ENCODE measurements around the gene ATP1A1. TPM values are rescaled to one million over a fixed set of nuclear protein-coding genes. Genes with fewer than 3 reads are reported as not detected.

Gene ATP1A1
- total RNA-seq, 2 experiments from 2014 or later, result 360 to 370 TPM

DNA sequence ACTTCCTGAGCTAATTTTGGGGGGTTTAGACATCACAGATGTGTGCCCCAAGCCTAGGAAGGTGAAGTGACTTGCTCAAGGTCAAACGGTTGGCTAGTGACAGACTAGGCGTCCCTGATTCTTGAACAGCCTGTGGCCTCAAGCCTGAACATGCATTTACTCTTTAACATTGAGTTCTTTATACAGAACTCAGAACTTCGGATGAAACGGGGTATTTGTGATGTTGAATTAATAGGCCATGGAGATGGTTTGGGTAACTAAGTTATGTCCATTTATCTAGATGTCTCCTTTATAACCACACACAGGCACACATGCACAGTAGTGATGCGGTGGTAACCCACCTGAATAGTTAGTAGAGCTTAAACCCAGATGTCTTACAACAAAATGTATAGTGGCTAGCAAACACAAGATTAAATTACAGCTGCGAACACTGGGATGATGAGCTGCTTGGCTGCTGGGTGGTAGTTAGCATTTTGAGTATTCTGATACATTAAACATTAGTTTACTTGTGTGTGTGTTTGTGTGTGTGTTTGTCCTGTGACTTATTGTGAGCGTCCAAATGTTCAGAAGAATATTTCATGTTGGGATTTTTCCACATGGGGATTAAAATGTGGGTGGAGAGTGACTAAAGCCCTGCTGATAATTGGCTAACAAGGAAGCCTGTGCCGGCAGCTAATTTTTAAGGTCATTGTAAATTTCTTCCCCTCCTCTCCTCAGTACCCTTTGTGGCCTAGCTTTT lies 2.3 kb downstream of the ATP1A1 start:
- Mint-ChIP-seq H3K4me1 (ENCODE audit: low read depth) (peaks cover 47% of the 10 kb centered on the region), H3K9me3 (no peaks in the 10 kb centered on the region), H3K36me3 (ENCODE audit: low read depth) (peaks cover 28% of the 10 kb centered on the region), H3K27me3 (ENCODE audit: low read depth) (no peaks in the 10 kb centered on the region), H3K27ac (peak overlapping the region; percentile 95), H3K4me3 (peak overlapping the region; percentile 92)
- CTCF ChIA-PET, result interaction anchor here (0.6 to 3.4 kb wide), 10 partner anchors 9 to 324 kb away, joined by 3 to 18 read pairs (median 4); no protein-coding TSS in a partner anchor
- DNase-seq, result peak; percentile 25
- intact Hi-C loops (cut with micrococcal nuclease), result loop anchor here (2.0 to 10.0 kb wide), 5 partner anchors 15 to 1619 kb away; partner anchors contain the start of genes CSDE1 and MAN1A2

GRCh38 chr1:116375887-116376728 lies 3.1 kb downstream of the ATP1A1 start:
- Mint-ChIP-seq H3K4me3 (peak overlapping the region; percentile 92), H3K36me3 (ENCODE audit: low read depth) (peaks cover 28% of the 10 kb centered on the region), H3K4me1 (ENCODE audit: low read depth) (peaks cover 55% of the 10 kb centered on the region), H3K27ac (peak overlapping the region; percentile 95), H3K27me3 (ENCODE audit: low read depth) (no peaks in the 10 kb centered on the region), H3K9me3 (no peaks in the 10 kb centered on the region)
- intact Hi-C loops (cut with micrococcal nuclease), result loop anchor here (2.0 to 10.0 kb wide), 8 partner anchors 15 to 1619 kb away; partner anchors contain the start of genes CD101, CSDE1 and MAN1A2
- DNase-seq, result peak; percentile 86
- CTCF ChIA-PET, result interaction anchor here (0.6 to 3.4 kb wide), 10 partner anchors 8 to 325 kb away, joined by 3 to 18 read pairs (median 4); no protein-coding TSS in a partner anchor

DNA sequence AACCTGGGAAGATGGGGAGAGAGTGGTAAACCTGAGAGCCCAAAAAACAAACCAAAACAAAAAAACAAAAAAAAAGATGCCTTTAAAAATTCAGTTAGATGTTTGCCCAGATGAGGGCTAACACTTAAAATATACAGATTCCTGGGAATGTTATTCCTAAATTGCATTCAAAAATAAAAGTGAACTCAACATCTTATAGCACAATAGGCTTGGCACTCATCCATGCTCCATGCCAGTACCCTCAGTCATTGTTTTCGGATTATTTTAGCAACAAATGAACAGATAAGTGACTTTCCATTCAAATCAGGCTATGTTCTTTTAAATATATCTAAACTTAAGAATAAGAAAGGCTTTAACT lies 3.7 kb downstream of the ATP1A1 start:
- no peak for DNase-seq
- CTCF ChIA-PET, result interaction anchor here (1.2 to 3.4 kb wide), 3 partner anchors 53 to 238 kb away, joined by 3 to 18 read pairs (median 18); no protein-coding TSS in a partner anchor

GRCh38 chr1:116377541-116378529 lies 4.8 kb downstream of the ATP1A1 start:
- H3K27ac Mint-ChIP-seq, result peak overlapping the region; percentile 95
- peaks cover 34% of the 10 kb centered on the region for H3K36me3 Mint-ChIP-seq (ENCODE audit: low read depth)
- DNase-seq, result peak; percentile 47
- intact Hi-C loops (cut with micrococcal nuclease), result loop anchor here (1.0 to 10.0 kb wide), 20 partner anchors 26 to 1286 kb away; partner anchors contain the start of genes CD101, MAN1A2 and TTF2
- peaks cover 64% of the 10 kb centered on the region for H3K4me1 Mint-ChIP-seq (ENCODE audit: low read depth)
- H3K9me3 Mint-ChIP-seq, result no peaks in the 10 kb centered on the region
- CTCF ChIA-PET, result interaction anchor here (1.3 to 3.2 kb wide), 2 partner anchors 12 to 239 kb away, joined by 3 to 18 read pairs; no protein-coding TSS in a partner anchor
- H3K4me3 Mint-ChIP-seq, result peak overlapping the region; percentile 72
- H3K27me3 Mint-ChIP-seq (ENCODE audit: low read depth), result no peaks in the 10 kb centered on the region

More for the DNA sequence above, 3.7 kb downstream of the ATP1A1 start:
- intact Hi-C loops (cut with micrococcal nuclease), result loop anchor here (1.0 to 10.0 kb wide), 7 partner anchors 168 to 1280 kb away; partner anchors contain the start of genes CD101 and MAN1A2
- H3K27ac Mint-ChIP-seq, result peak overlapping the region; percentile 95
- H3K36me3 Mint-ChIP-seq (ENCODE audit: low read depth), result peaks cover 30% of the 10 kb centered on the region
- no peaks in the 10 kb centered on the region for H3K27me3 Mint-ChIP-seq (ENCODE audit: low read depth)
- no peaks in the 10 kb centered on the region for H3K9me3 Mint-ChIP-seq
- H3K4me3 Mint-ChIP-seq, result peak overlapping the region; percentile 92
- H3K4me1 Mint-ChIP-seq (ENCODE audit: low read depth), result peaks cover 60% of the 10 kb centered on the region

DNA sequence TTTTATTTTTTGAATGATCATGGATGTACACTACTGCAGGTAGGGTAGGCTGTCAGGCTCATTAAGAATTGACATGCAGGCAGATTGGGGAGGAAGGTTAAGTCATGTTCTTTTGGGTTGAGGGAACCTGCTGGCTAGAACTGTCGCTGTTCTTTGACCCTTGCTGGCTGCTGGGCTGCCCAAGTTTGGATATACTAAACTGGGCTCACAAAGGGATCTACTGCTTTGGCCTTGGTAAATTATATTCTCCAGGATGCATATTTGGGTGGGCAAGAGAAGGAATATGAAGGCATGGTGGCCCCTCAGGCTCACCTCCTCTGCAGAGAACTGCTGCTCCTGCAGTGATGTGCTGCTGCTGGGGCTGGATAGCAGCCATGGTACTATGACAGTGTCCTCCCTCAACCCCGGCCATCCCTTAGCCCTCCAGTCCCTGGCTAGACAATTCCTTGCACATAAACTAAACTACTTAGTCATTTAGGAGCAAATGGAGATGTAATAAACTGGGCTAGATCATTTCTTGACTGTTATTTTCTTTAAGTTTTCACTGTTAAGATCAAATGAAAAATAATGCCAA lies 6.1 kb downstream of the ATP1A1 start:
- H3K4me1 Mint-ChIP-seq (ENCODE audit: low read depth), result peaks cover 75% of the 10 kb centered on the region

GRCh38 chr1:116379674-116380498 lies 6.8 kb downstream of the ATP1A1 start:
- H3K4me3 Mint-ChIP-seq, result no peak overlapping the region
- no peak for DNase-seq
- intact Hi-C loops (cut with micrococcal nuclease), result loop anchor here (5.0 to 10.0 kb wide), 3 partner anchors 697 to 1155 kb away; partner anchors contain the start of gene MAN1A2
- H3K36me3 Mint-ChIP-seq (ENCODE audit: low read depth), result peaks cover 27% of the 10 kb centered on the region
- H3K4me1 Mint-ChIP-seq (ENCODE audit: low read depth), result peaks cover 81% of the 10 kb centered on the region
- no peaks in the 10 kb centered on the region for H3K27me3 Mint-ChIP-seq (ENCODE audit: low read depth)
- CTCF ChIA-PET, result interaction anchor here (1.0 to 1.6 kb wide), 2 partner anchors 106 to 241 kb away, joined by 4 to 5 read pairs; no protein-coding TSS in a partner anchor
- H3K27ac Mint-ChIP-seq, result peak overlapping the region; percentile 95
- H3K9me3 Mint-ChIP-seq, result no peaks in the 10 kb centered on the region

More for the DNA sequence above, 6.1 kb downstream of the ATP1A1 start:
- Mint-ChIP-seq H3K27me3 (ENCODE audit: low read depth) (no peaks in the 10 kb centered on the region), H3K27ac (peak overlapping the region; percentile 95), H3K9me3 (no peaks in the 10 kb centered on the region), H3K4me3 (peak overlapping the region; percentile 42), H3K36me3 (ENCODE audit: low read depth) (peaks cover 31% of the 10 kb centered on the region)
- CTCF ChIA-PET, result no interaction called here
- intact Hi-C loops (cut with micrococcal nuclease), result loop anchor here (5.0 to 10.0 kb wide), 3 partner anchors 698 to 1156 kb away; partner anchors contain the start of gene MAN1A2
- DNase-seq, result no peak

GRCh38 chr1:116380499-116381242 lies 7.6 kb downstream of the ATP1A1 start:
- peaks cover 84% of the 10 kb centered on the region for H3K4me1 Mint-ChIP-seq (ENCODE audit: low read depth)
- H3K4me3 Mint-ChIP-seq, result peak overlapping the region; percentile 14
- H3K27ac Mint-ChIP-seq, result peak overlapping the region; percentile 83
- no peaks in the 10 kb centered on the region for H3K9me3 Mint-ChIP-seq
- peaks cover 25% of the 10 kb centered on the region for H3K36me3 Mint-ChIP-seq (ENCODE audit: low read depth)
- intact Hi-C loops (cut with micrococcal nuclease), result no loop called here
- CTCF ChIA-PET, result interaction anchor here (1.0 to 1.6 kb wide), 3 partner anchors 13 to 242 kb away, joined by 3 to 5 read pairs (median 4); no protein-coding TSS in a partner anchor
- H3K27me3 Mint-ChIP-seq (ENCODE audit: low read depth), result no peaks in the 10 kb centered on the region
- peak; percentile 44 for DNase-seq

DNA sequence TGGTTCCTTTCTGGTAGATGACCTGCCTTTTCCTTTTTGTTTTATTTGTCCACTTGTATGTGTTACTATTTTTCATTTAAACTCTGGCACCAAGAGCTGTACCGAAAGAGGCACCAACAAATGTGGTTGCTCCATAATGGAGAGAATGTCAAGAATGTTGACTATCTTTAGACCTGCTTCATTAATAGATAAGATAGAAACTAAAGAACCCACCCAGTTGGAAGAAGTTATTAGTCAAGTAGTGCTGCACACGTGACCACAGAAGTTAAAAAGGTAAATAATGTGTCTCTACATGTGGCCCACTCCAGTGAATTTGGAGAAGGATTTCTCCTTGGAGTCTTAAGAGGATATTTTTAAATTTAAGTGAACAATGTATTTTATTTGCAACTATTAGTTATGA lies 9.3 kb downstream of the ATP1A1 start:
- Mint-ChIP-seq H3K4me3 (no peak overlapping the region), H3K36me3 (ENCODE audit: low read depth) (peaks cover 28% of the 10 kb centered on the region), H3K4me1 (ENCODE audit: low read depth) (peaks cover 75% of the 10 kb centered on the region), H3K9me3 (no peaks in the 10 kb centered on the region), H3K27me3 (ENCODE audit: low read depth) (no peaks in the 10 kb centered on the region), H3K27ac (peak overlapping the region; percentile 56)
- CTCF ChIA-PET, result interaction anchor here (0.6 to 1.3 kb wide), 6 partner anchors 8 to 243 kb away, joined by 3 read pairs; partner anchors contain the start of gene ATP1A1
- intact Hi-C loops (cut with micrococcal nuclease), result no loop called here
- DNase-seq, result no peak

- CTCF ChIA-PET, result interaction anchor here (0.7 to 1.3 kb wide), 2 partner anchors 8 to 10 kb away, joined by 3 read pairs; partner anchors contain the start of gene ATP1A1
- Mint-ChIP-seq H3K4me1 (ENCODE audit: low read depth) (peaks cover 77% of the 10 kb centered on the region), H3K9me3 (no peaks in the 10 kb centered on the region), H3K4me3 (no peak overlapping the region), H3K36me3 (ENCODE audit: low read depth) (peaks cover 35% of the 10 kb centered on the region), H3K27ac (no peak overlapping the region), H3K27me3 (ENCODE audit: low read depth) (no peaks in the 10 kb centered on the region)
- no peak for DNase-seq
- intact Hi-C loops (cut with micrococcal nuclease), result no loop called here
Measured at GRCh38 chr1:116382857-116383483, 9.9 kb downstream of the ATP1A1 start.
